ENCODE measurements around the gene NLRP11.

The NLRP11 gene

GRCh38 chr19:55831846-55832245 lies at the start of gene NLRP11:
Gene NLRP11 (minus strand): TSS chr19:55831999. CDS start chr19:55818174, 13,825 bp downstream.
- DNase-seq = no peak

- DNase-seq = no peak
These were observed 45.4 kb upstream of the NLRP11 start for GRCh38 chr19:55877211-55877610.

GRCh38 chr19:55870736-55871135 lies 38.9 kb upstream of the NLRP11 start:
- no peak for DNase-seq

- DNase-seq = no peak
These were observed 35.3 kb upstream of the NLRP11 start for GRCh38 chr19:55867101-55867500.

GRCh38 chr19:55866521-55866920 lies 34.7 kb upstream of the NLRP11 start:
- no peak for DNase-seq

- DNase-seq = no peak
These were observed 27.2 kb upstream of the NLRP11 start for GRCh38 chr19:55858969-55859368.

- no peak for DNase-seq
These were observed 26.6 kb upstream of the NLRP11 start for GRCh38 chr19:55858401-55858800.

- DNase-seq = no peak
These were observed 26.2 kb upstream of the NLRP11 start for GRCh38 chr19:55857974-55858373.

GRCh38 chr19:55857149-55857548 lies 25.4 kb upstream of the NLRP11 start:
- no peak for DNase-seq

- DNase-seq = no peak
These were observed 23.4 kb upstream of the NLRP11 start for GRCh38 chr19:55855160-55855559.

GRCh38 chr19:55838906-55839305 lies 7.1 kb upstream of the NLRP11 start:
- DNase-seq = no peak

- DNase-seq = no peak
These were observed 6.5 kb upstream of the NLRP11 start for GRCh38 chr19:55838251-55838650.

GRCh38 chr19:55836340-55836739 lies 4.5 kb upstream of the NLRP11 start, which contains the start of gene NLRP4:
Gene NLRP4 (plus strand): TSS chr19:55836540. CDS start chr19:55852081, 15,541 bp downstream.
- DNase-seq = no peak

- no peak for DNase-seq
These were observed 877 bp upstream of the NLRP11 start for GRCh38 chr19:55832676-55833075.

- DNase-seq = no peak
These were observed 1.1 kb downstream of the NLRP11 start for GRCh38 chr19:55830656-55831055.

GRCh38 chr19:55820037-55820436 lies 11.8 kb downstream of the NLRP11 start:
- DNase-seq = no peak

- no peak for DNase-seq
These were observed 17.9 kb downstream of the NLRP11 start for GRCh38 chr19:55813906-55814305.

- no peak for DNase-seq
These were observed 19.4 kb downstream of the NLRP11 start for GRCh38 chr19:55812449-55812848.

GRCh38 chr19:55811340-55811739 lies 20.5 kb downstream of the NLRP11 start:
- no peak for DNase-seq

GRCh38 chr19:55809381-55810058 lies 22.3 kb downstream of the NLRP11 start:
- peak in 3 of 6 experiments; percentile 2 to 10 (median 7) for DNase-seq

GRCh38 chr19:55802281-55802680 lies 29.5 kb downstream of the NLRP11 start:
- DNase-seq = no peak

GRCh38 chr19:55801416-55801815 lies 30.4 kb downstream of the NLRP11 start:
- DNase-seq = no peak

GRCh38 chr19:55795021-55795420 lies 36.8 kb downstream of the NLRP11 start:
- no peak for DNase-seq

- no peak for DNase-seq
These were observed 50.7 kb downstream of the NLRP11 start for GRCh38 chr19:55781112-55781511.

GRCh38 chr19:55778331-55778730 lies 53.5 kb downstream of the NLRP11 start:
- DNase-seq = no peak
